KOPT-K1 (cell line): ENCODE measurements around the gene RAB1A.

ENCODE experiments used
- H3K27ac ChIP-seq: fragments of 200-600 bp; sonication (generic); 2 replicates; pipeline ENCODE4 v1.5.1; 2016; ENCODE audit warnings: antibody characterized with exemption, mild to moderate bottlenecking, low read depth, low read length; ENCODE audit not compliant: poor library complexity, severe bottlenecking
- H3K36me3 ChIP-seq: fragments of 200-600 bp; sonication (generic); 2 replicates; pipeline ENCODE4 v1.5.1; 2017; ENCODE audit warnings: antibody characterized with exemption, mild to moderate bottlenecking, low read length, moderate library complexity; ENCODE audit not compliant: insufficient read depth
- H3K9me3 ChIP-seq: fragments of 200-600 bp; sonication (generic); 2 replicates; pipeline ENCODE4 v1.5.1; 2017; ENCODE audit warnings: antibody characterized with exemption, low read length, mild to moderate bottlenecking; ENCODE audit not compliant: insufficient read depth, poor library complexity, severe bottlenecking

RAB1A gene

DNA sequence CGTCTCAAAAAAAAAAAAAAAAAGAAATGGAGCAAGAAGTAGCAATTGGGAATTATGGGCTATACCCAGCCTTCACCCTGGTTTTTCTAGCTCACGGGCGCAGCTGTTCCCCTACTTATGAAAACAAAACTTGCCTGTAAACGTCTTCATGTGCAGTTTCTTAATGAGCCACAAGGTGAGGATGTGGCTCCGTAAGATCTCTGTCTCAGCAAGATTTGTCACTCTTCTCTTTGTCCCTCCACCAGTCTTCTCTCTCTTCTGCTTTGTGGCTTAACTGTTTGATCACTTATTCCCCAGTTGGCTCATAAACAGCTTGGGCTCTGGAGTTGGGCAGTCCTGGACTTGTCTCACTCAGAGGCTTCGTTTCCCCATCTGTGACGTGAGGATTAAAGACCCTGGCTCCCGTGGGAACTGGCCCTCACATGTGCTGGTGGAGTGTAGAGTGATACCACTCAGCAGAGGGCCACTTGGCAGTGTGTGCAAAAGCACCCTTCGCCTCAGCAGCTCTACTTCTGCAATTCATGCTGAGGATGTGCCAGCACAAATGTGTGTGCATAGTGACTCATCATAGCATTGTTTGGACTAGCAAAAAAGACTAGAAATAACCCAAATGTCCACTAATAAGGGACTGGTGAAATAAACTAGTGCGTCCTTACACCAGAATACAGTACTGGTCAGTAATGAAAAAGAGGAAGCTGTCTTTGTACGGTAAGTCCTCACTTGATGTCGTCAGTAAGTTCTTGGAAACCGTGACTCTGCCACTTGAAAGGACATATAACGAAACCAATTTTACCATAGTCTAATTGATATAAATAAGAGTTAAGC is 65.0 kb downstream of the RAB1A start:
- no peaks in the 10 kb centered on the region for H3K9me3 ChIP-seq
- peak overlapping the region; percentile 10 for H3K27ac ChIP-seq
- H3K36me3 ChIP-seq, result peaks cover 6% of the 10 kb centered on the region; the same call in 1 of the 2 replicates

DNA sequence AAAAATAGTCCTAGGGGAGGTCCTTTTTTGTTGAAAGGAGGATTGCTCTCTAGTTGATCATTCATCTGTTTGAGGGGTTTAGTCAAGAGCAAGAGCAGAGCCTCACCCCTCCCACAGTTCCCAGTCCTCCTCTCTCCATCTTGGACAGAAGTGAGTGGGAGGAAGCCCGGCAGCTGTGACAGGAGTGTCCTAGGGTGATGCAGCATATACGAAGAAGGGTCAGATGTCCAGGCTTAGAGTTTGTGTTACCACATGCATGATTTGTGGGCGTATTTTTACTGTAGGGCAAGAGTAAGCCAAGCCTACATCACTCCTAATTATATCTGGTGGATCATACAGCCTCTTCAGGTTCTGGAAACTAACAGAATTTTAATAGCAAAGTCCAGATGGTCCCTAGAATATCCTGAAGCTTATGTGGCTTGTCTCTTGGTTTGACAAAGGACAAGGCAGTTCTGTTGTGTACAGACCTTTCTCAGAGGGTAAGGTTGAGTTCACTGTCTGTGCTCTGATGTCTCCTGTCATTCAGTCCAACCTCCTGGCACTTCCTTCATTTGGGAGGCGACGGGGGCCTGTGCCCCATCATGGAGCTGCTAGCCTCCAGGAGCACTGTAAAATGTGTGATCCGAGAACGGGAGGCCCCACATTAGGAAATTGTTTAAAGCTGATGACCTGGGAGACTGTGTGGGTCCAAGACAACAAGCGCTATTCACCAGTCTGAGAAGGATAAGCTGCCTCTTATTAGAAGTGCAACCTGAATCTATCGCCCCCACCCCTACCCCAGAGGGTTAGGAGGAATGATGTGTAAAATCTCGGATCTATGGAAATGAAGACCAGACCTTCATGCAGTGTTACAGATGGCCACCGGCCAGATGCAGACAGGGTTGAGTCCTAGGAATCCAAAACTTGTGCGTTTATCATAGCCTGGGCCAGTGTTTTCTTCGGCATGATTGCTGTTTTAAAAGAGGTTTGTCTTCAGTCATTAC is 66.8 kb downstream of the RAB1A start:
- H3K9me3 ChIP-seq, result no peaks in the 10 kb centered on the region
- H3K27ac ChIP-seq, result no peak overlapping the region
- no peaks in the 10 kb centered on the region for H3K36me3 ChIP-seq

DNA sequence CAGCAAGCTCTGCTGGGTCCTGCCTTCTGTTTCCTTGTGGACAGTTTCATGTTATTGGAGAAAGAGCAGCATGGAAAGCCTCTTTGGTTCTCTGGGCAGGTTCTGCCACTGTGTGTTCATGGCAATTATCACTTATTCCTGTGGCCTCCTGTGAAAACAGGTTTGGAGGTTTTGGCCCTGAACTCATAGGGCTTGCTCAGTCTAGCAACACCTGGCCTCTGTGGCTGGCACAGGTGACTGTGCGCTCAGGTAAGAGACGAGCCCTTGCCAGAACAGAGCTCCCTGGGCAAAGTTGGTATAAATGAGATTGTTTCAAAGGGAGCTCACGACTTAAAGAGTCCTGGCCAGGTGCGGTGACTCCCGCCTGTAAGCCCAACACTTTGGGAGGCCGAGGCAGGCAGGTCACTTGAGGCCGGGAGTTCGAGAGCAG is 68.0 kb downstream of the RAB1A start:
- Histone ChIP-seq H3K36me3 (no peaks in the 10 kb centered on the region), H3K27ac (no peak overlapping the region), H3K9me3 (no peaks in the 10 kb centered on the region)

DNA sequence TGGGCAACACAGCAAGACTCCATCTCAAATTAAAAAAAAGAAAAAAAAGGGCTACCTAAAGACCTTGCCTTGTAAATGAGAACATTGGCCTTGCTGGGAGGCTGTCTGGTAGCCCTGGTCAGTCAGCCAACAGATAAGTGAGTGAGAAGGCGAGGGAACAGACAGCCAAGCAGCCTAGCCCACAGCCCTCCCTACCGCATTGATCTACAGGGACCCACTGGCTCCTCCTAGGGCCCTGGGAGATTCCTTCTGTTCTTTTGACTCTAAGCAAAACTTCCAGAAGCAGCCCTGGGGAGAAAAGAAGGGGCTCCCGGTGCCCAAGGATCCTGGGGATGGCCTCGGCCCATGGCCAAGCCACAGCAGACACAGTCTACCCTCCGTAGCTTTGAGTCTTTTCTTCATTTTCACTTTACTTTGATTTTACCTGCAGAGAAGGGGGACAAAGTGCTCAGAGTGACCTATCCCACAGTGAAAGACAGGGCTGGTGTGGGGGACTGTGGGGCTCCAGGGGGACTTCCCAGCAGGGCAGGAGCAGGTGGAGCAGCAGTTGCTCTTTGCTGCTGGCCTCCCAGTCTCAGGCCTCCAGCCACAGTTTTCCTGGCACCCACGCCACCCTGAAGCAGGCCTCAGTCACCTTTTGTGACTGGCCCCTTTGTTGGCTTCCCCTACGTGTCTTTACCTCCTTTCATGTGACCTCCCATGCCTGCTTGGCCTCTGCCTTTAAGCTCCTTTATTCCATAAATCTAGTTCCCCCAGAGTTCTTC is 68.6 kb downstream of the RAB1A start:
- Histone ChIP-seq H3K9me3 (no peaks in the 10 kb centered on the region), H3K27ac (no peak overlapping the region)

DNA sequence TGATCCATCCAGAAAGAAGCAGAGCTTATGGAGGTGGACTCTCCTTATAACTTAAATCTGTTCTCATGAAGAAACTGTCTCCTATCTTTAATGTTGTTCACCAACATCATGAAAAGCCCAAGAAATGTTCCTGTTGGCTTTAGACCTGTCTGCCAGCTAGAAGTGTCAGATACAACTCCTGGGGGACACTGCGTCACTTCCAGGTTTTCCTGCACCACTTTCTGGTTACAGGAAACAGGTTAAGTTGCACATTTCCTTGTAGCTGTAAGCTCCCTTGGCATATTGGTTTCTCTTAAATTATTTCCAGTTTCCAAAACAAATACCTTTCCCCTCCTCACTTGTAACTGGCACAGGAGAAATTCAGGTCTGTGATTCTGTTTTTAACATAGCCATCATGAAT is 70.8 kb downstream of the RAB1A start:
- H3K27ac ChIP-seq, result no peak overlapping the region
- no peaks in the 10 kb centered on the region for H3K36me3 ChIP-seq
- no peaks in the 10 kb centered on the region for H3K9me3 ChIP-seq

More for the DNA sequence above, 68.6 kb downstream of the RAB1A start:
- no peaks in the 10 kb centered on the region for H3K36me3 ChIP-seq

DNA sequence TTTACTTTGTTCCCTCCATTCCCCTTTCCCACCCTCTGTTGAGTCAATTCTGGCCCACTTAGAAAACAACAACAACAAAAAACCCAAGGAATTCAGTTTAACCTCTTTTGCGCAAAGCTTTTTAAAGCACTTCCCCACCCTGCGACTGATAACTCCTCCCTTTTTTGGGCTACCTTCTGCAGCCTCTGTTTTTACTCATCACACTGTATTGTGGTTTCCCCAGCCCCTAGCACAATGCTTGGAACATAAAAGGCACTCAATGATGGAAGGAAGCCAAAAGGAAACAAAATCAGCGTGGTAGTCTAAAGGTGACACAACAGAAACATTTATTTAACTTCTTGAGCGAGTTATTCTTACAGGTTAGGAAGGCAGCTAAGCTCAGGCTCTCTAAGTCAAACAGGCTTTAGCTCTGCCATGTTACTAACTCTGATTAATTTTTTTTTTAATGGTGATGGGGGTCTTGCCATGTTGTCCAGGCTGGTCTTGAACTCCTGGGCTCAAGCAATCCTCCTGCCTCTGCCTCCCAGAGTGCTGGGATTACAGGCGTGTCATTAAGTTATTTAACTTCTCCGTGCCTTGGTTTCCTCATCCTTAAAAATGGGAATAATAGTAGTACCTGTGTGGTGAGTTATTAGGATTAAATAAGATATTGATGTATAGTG is 72.4 kb downstream of the RAB1A start:
- Histone ChIP-seq H3K9me3 (no peaks in the 10 kb centered on the region), H3K36me3 (no peaks in the 10 kb centered on the region), H3K27ac (peak overlapping the region; percentile 51)

DNA sequence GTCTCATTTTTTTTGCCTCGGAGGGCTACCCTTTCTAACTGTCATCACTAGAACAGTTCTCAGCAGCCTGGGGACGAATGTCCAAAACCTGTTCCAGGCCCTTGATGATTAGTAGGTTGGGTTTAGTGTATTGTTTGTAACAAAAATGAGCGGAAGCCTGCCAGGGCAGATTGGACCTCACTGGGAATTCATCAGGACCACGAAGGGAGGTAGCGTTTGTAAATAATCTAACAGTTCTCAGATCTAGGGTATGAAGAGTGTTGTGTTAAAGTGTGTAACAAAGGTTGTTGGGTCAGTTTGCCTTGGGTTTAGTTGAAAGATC is 72.9 kb downstream of the RAB1A start:
- Histone ChIP-seq H3K9me3 (no peaks in the 10 kb centered on the region), H3K27ac (peak overlapping the region; percentile 51), H3K36me3 (no peaks in the 10 kb centered on the region)

DNA sequence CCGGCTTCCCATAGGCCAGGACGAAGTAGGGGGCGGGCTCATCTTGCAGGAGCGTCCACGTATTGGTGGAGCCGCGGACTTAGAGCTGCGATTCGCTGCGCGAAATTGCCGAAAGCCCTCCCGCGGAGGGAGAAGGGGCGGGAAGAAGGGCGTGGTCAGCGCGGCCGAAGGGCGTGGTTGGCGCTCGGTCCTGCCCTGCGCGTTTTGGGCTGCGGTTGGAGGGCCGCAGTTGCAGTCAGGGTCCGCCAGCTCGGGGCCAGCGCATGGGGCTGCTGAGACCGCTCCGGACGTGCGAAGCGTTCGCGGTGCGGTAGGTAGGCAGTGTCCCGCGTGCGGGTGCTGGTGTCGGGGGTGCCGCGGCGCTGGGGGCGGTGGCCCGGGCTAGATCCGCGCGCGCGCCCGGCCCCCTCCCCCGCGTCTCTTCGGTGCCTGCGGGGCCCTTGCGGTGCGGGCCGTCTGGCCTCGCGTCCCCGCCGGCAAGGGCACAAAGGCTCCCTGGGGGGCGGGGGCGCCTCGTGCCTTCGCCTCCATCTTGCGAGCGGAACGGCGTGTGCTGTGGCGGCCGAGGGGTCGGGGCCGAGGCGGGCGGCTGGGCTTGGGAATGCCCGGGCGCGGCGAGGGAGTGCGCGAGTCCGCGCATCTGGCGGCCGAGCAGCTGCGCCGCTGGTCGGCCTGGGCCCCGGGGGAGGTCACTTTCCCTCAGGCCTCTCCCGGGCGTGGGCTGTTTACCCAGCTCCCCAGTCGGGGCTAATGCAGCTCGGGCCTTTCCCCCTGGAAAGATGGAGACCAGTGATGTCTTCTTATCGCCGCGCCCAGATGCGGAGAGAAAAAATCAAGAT is 73.5 kb downstream of the RAB1A start, which contains the start of gene CEP68:
Gene CEP68 (plus strand): TSS at position 202 of the 839 bp plus-strand sequence. CDS start 13,029 bp downstream, outside the sequence.
- peak within 1 kb of the TSS; percentile 51 for H3K27ac ChIP-seq

DNA sequence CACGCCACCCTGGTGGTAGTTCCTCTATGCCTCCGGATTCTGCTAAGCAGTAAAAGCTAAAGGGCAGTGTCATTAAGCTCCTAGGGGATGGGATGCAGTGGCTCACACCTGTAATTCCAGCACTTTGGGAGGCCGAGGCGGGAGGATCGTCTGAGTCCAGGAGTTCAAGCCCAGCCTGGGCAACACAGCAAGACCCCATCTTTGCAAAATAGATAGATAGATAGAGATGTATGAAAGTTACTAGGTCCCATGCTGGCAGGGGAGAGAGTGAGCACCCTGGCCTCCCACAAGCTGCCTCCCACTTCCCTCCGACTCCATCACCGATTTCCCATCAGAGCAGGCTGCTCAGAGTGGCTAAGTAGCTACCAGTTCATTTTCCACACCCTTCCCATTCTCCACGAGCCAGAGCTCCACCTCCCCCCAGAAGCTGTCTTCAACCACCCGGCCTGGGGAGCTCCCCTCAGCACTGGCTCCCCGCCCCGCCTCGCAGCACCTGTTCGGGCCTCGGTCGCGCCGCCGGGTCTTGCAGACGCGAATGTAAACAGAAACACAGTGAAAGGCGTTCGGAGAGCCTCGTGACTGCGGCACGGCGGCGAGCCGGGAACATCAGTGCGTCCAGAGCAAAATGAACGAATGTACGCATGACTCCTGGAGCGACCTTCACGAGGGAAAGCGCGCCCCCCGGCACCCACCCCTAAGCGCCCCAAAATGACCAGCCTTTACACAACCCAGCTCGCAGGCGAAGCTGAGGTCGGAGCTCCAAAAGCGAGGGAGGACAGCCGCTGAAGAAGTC is 74.3 kb downstream of the RAB1A start:
- no peaks in the 10 kb centered on the region for H3K36me3 ChIP-seq
- peak overlapping the region; percentile 51 for H3K27ac ChIP-seq
- H3K9me3 ChIP-seq, result no peaks in the 10 kb centered on the region

More for the DNA sequence above, 73.5 kb downstream of the RAB1A start, which contains the start of gene CEP68:
- Histone ChIP-seq H3K36me3 (no peaks in the 10 kb centered on the region), H3K9me3 (no peaks in the 10 kb centered on the region)

DNA sequence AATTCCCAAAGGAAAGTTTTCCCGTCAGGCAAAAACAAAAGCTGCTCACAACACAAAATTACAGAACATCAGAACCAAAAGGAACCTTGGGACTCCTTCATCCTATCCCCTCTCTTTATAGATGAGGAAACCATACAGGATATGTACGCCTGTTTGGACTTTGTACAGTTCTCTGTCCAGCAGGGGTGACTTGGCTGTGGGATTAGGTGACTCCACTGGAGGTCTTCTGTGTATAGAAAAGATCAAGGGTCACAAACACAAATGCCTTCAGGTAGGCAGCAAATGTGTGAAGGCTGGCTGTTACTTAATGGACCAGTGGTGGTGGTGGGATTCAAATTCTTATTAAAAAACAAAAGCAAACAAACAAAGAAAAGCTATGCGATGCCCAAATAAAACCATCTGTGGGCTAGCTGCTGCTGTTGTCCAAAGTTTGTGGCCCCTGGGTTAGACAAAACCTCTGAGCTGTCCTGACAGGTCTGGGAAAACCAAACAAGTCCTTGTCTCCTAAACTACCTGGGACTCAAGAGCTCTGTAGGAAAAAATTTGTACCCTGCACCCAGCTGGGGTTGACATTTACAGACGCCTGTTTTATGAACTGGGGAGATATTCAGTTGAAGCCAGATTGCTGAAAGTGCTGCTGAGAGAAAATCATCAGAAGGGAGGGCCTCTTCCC is 75.0 kb downstream of the RAB1A start:
- H3K36me3 ChIP-seq, result no peaks in the 10 kb centered on the region

DNA sequence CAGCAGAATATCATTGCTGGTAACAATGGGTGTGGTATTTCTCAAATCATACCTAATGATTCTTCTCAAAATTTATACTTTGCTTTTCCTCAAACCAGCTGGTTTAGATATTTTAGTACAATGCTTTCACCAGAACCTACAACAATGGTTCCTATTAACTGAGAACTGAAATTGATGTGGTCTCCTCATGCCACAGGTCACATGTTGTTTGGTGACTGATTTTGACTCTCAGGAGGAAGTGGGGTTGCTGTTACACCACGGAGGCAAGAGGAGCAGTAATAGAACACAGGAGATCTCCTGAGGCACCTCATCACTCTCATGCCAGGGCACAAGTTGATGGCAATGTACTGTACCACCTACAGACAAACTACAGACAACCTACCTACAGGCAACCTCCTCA is 76.7 kb downstream of the RAB1A start:
- H3K9me3 ChIP-seq, result peaks cover 2% of the 10 kb centered on the region
- H3K36me3 ChIP-seq, result no peaks in the 10 kb centered on the region
- peak overlapping the region; percentile 20 for H3K27ac ChIP-seq

More for the DNA sequence above, 75.0 kb downstream of the RAB1A start:
- Histone ChIP-seq H3K9me3 (no peaks in the 10 kb centered on the region), H3K27ac (no peak overlapping the region)

DNA sequence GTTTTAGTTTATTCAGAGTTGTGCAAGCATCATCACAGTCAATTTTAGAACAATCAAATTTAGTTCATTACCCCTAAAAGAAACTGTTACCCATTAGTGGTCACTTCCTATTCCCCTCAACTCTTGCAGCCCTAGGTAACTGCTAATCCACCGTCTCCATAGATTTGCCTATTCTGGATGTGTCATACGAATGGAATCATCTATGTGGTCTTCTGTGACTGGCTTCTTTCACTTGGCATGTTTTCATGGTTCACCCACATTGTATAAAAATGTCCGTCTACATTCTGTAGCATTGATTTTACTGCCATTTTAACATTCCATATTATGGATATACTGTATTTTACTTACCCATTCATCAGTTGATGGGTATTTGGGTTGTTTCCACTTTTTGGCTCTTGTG is 79.0 kb downstream of the RAB1A start:
- Histone ChIP-seq H3K9me3 (peaks cover 10% of the 10 kb centered on the region), H3K36me3 (no peaks in the 10 kb centered on the region), H3K27ac (no peak overlapping the region)
